ENCODE results near the gene LY6G5C. TPM values are rescaled to one million over a fixed set of nuclear protein-coding genes. Genes with fewer than 3 reads are reported as not detected.

LY6G5C gene
- total and polyA plus RNA-seq, 9 of the 15 experiments (the other 6 are each of a cell fraction or from before 2014, with no cell fraction given): 0.10 to 0.67 (median 0.46) TPM; not detected in 4

- TF ChIP-seq CHCHD3 (CRISPR knock-in tag; IDR thresholded peaks at IDR 0.05): no peak
- TF ChIP-seq, protein P1, sequence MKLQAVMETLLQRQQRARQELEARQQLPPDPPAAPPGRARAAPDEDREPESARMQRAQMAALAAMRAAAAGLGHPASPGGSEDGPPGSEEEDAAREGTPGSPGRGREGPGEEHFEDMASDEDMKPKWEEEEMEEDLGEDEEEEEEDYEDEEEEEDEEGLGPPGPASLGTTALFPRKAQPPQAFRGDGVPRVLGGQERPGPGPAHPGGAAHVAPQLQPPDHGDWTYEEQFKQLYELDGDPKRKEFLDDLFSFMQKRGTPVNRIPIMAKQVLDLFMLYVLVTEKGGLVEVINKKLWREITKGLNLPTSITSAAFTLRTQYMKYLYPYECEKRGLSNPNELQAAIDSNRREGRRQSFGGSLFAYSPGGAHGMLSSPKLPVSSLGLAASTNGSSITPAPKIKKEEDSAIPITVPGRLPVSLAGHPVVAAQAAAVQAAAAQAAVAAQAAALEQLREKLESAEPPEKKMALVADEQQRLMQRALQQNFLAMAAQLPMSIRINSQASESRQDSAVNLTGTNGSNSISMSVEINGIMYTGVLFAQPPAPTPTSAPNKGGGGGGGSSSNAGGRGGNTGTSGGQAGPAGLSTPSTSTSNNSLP (IDR thresholded peaks at IDR 0.05; ENCODE audit: borderline replicate concordance, low read depth, low read length): no peak
- no peak for TF ChIP-seq BRF1 (IDR thresholded peaks at IDR 0.05; ENCODE audit: borderline replicate concordance, extremely low read depth, insufficient read length)
- no peak for TF ChIP-seq ZNF184 (CRISPR knock-in tag; IDR thresholded peaks at IDR 0.05)
- no peak for TF ChIP-seq ARID1B (IDR thresholded peaks at IDR 0.05)
- no peak for TF ChIP-seq KAT7 (CRISPR knock-in tag; IDR thresholded peaks at IDR 0.05; ENCODE audit: borderline replicate concordance)
- TF ChIP-seq JUND (IDR thresholded peaks at IDR 0.05; ENCODE audit: borderline replicate concordance, low read depth, low read length): peak; percentile 78
- peak; percentile 75 for TF ChIP-seq JUND (tag; IDR thresholded peaks at IDR 0.05; ENCODE audit: borderline replicate concordance, low read depth, low read length)
- TF ChIP-seq, protein P2, sequence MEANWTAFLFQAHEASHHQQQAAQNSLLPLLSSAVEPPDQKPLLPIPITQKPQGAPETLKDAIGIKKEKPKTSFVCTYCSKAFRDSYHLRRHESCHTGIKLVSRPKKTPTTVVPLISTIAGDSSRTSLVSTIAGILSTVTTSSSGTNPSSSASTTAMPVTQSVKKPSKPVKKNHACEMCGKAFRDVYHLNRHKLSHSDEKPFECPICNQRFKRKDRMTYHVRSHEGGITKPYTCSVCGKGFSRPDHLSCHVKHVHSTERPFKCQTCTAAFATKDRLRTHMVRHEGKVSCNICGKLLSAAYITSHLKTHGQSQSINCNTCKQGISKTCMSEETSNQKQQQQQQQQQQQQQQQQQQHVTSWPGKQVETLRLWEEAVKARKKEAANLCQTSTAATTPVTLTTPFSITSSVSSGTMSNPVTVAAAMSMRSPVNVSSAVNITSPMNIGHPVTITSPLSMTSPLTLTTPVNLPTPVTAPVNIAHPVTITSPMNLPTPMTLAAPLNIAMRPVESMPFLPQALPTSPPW (CRISPR knock-in tag; IDR thresholded peaks at IDR 0.05): peak; percentile 68
- TF ChIP-seq HOXB6 (CRISPR knock-in tag; IDR thresholded peaks at IDR 0.05; ENCODE audit: borderline replicate concordance): no peak
- no peak for TF ChIP-seq ZNF57 (CRISPR knock-in tag; IDR thresholded peaks at IDR 0.05)
- TF ChIP-seq, protein P3, sequence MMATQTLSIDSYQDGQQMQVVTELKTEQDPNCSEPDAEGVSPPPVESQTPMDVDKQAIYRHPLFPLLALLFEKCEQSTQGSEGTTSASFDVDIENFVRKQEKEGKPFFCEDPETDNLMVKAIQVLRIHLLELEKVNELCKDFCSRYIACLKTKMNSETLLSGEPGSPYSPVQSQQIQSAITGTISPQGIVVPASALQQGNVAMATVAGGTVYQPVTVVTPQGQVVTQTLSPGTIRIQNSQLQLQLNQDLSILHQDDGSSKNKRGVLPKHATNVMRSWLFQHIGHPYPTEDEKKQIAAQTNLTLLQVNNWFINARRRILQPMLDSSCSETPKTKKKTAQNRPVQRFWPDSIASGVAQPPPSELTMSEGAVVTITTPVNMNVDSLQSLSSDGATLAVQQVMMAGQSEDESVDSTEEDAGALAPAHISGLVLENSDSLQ (IDR thresholded peaks at IDR 0.05): peak; percentile 96
- no peak for TF ChIP-seq STAT5A (IDR thresholded peaks at IDR 0.05; ENCODE audit: borderline replicate concordance, low read length)
- peak; percentile 11 for TF ChIP-seq RBM39 (optimal IDR thresholded peaks at IDR 0.05; ENCODE audit: low read depth, low read length)
- no peak for TF ChIP-seq CAMTA2 (CRISPR knock-in tag; conservative IDR thresholded peaks at IDR 0.05)
- no peak for TF ChIP-seq GATAD2A (IDR thresholded peaks at IDR 0.05)
- no peak for TF ChIP-seq RBM22 (IDR thresholded peaks at IDR 0.05; ENCODE audit: low read depth, low read length, poor library complexity, severe bottlenecking)
- TF ChIP-seq, protein P4, sequence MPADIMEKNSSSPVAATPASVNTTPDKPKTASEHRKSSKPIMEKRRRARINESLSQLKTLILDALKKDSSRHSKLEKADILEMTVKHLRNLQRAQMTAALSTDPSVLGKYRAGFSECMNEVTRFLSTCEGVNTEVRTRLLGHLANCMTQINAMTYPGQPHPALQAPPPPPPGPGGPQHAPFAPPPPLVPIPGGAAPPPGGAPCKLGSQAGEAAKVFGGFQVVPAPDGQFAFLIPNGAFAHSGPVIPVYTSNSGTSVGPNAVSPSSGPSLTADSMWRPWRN (IDR thresholded peaks at IDR 0.05; ENCODE audit: low read depth): no peak
- no peak for TF ChIP-seq ZNF217 (CRISPR knock-in tag; IDR thresholded peaks at IDR 0.05)
- no peak for TF ChIP-seq ZNF696 (CRISPR knock-in tag; conservative IDR thresholded peaks at IDR 0.05)
- TF ChIP-seq NRF1 (conservative IDR thresholded peaks at IDR 0.05 in 1 of 2, IDR thresholded peaks at IDR 0.05 in 1 of 2): no peak
- peak; percentile 71; the same call in 1 of the 2 replicates for TF ChIP-seq ELF1 (tag; IDR thresholded peaks at IDR 0.05)
- no peak for TF ChIP-seq DNMT1 (IDR thresholded peaks at IDR 0.05)
- no peak for TF ChIP-seq FUS (optimal IDR thresholded peaks at IDR 0.05; ENCODE audit: low read depth, low read length)
- no peak for TF ChIP-seq SRSF3 (IDR thresholded peaks at IDR 0.05; ENCODE audit: insufficient read depth, low read length)
- TF ChIP-seq CBX5 (IDR thresholded peaks at IDR 0.05; ENCODE audit: borderline replicate concordance, low read depth): no peak
- no peak for TF ChIP-seq SAFB (IDR thresholded peaks at IDR 0.05; ENCODE audit: borderline replicate concordance, low read depth, low read length)
- TF ChIP-seq ZNF644 (tag; IDR thresholded peaks at IDR 0.05; ENCODE audit: low read depth): no peak
Measured at GRCh38 chr6:31676904-31677303, 4.0 kb downstream of the LY6G5C start (continued).
